T-helper 1 cell (primary cell): ENCODE results near the gene PHEX.
"Not testable (repeated sequence)": the region's sequence is repeated elsewhere in the genome, so short reads cannot be mapped to it uniquely, and the experiment has no call there.

Experiments used
- DNase-seq, 5 donors: peaks; one replicate each; pipeline ENCODE4 v3.0.0-alpha.2; 2012 to 2020

The PHEX gene

DNA sequence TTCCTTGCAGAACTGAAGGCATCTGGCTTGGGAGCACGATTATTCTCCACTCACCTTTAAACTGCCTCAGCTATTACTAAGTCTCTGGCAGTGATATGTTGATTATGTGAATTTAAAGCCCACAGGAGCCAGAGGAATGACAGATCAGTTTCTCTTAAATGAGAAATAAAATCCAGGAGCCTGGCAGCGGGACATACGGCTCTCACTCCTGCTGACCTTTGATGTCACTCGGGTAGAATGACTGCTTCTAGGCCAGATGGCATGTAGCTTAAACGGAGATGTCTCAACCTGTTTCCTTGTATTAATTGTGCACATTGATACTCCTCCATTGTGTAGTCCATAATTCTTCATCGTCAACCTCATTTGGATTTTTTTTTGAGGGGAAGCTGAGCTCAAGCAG is 236.6 kb downstream of the PHEX start:
- DNase-seq = no peak

DNA sequence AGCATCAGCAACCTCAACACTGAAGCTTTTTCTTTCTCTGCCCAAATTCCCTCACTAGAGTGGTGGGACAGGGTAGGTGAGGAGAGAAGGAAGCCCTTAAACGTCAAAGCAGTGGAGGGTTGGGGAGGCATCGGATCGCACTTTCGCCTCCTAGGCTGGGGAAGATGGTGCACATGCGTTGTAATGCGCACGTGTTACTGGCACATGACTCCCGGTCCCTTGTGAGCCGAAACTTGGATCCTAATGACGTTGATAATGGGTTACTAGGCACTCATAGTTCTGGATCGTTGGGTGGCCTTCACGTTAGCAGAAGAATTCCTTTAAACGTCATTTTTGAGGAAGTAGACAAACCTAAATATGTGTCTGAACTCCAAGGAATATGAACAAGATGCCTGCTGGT is 240.5 kb downstream of the PHEX start, which contains the start of gene CBLL2:
Gene CBLL2, plus strand, starts transcription at position 301 of the 400 bp plus-strand sequence. Its CDS starts 79 bp downstream, at position 380.
- no peak for DNase-seq

DNA sequence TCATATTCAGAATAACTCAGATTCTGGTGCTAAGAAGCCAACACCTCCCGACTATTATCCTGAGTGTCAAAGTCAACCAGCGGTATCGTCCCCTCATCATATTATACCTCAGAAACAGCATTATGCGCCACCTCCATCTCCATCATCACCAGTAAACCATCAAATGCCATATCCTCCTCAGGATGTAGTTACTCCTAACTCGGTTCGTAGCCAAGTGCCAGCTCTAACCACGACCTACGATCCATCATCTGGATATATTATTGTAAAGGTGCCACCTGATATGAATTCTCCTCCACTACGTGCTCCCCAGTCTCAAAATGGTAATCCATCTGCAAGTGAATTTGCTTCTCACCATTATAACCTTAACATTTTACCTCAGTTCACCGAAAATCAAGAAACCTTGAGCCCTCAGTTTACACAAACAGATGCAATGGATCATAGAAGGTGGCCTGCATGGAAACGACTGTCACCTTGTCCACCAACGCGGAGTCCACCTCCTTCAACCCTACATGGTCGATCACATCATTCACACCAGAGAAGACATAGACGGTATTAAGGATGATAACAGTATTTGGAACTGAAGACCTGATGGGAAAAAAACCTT is 241.7 kb downstream of the PHEX start:
- no peak for DNase-seq

DNA sequence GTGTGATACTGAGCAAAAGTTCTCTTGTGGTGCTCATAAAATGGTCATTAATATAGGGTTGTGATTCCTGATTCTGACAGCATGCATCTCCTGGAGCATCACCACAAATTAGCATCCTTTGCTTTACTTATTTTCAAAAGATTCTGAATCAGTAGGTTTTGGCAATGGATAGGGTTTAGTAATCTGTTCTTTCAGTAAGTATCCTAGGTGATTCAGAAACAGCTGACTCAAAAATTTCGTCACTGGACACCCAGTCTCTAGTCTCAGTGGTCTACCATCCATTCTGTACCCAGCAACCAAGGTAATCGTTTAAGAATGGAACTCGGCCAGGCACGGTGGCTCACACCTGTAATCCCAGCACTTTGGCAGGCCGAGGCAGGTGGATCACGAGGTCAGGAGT is 244.7 kb downstream of the PHEX start:
- no peak for DNase-seq

DNA sequence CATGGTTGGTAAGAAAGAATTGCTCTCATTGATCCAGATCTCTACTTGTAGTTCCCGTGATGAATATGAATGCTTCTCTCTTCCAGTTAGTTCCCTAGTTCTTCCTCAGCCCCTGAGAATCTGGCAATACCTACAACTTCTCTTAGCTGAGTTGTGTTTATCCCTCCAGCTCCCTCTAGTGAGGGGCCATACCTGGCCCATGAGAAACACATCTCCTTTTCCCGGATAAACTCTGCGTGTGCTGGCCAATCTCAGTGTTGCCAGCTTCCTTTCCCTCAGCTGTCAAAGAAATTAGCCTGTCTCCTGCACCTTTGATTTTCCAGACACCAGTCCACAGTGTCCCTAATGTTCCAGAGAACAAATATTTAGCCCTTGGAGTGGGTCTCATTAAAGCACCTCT is 246.2 kb downstream of the PHEX start:
- no peak for DNase-seq

DNA sequence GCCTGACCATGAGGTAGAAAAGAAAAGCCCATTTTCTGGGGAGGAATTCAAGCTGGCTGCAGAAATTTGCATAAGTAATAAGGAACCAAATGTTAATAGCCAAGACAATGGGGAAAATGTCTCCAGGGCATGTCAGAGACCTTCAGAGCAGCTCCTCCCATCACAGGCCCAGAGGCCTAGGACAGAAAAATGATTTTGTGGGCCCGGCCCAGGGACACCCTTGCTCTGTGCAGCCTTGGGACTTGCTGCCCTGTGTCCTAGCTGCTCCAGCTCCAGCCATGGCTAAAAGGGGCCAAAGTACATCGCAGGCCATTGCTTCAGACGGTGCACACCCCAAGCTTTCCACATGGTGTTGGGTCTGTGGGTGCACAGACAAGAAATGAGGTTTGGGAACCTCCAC is 257.1 kb downstream of the PHEX start:
- DNase-seq = not testable (repeated sequence)

DNA sequence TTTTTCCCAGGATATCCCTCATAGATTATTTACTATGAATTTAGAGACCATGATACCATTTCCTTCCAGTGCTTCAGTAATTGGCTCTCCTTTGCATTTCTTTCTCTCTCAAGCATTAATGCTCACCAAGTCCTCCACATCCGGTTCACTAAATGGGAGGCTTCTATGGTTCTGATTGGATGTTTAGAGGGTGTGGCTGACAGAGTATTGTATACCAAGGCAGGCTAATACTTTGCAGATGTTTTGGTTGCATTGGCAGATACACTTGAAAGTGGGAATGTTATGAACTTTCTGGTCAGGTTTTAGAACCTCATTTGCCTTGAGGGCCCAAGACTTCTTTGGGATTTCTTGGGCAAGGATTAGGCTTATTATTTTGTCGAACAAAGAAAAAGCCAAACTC is 264.7 kb downstream of the PHEX start:
- DNase-seq = no peak

DNA sequence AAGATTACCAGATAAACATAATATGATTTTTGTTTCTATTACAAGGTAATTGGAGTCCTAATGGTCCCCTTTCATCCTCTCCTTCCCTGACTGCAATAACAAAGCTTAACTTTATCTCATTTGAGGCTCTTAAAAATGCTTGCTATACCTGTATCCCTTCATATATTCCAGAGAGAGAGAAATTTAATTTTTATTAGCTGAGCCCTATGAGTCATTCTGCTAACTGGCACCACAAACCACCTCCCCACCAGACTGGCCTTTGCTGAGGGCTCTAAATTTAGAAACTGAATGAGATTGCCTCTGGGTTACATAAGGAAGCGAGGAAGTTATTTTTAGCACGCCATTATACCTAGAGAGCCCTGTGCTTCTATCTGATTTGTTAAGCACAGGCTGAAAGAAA is 268.0 kb downstream of the PHEX start:
- no peak for DNase-seq
